ENCODE data around the gene FAIM2.

GRCh38 chr12:49854976-49855375 lies 48.7 kb downstream of the FAIM2 start:
- TF ChIP-seq HOXA7 (CRISPR knock-in tag; IDR thresholded peaks at IDR 0.05) (no peak), CTCF (IDR thresholded peaks at IDR 0.05) (no peak), POLR2A (IDR thresholded peaks at IDR 0.05; ENCODE audit: low read length) (no peak)

Data from A549 (cell line).